MCF 10A (cell line): ENCODE measurements around the gene SKOR1. TPM values are rescaled to one million over a fixed set of nuclear protein-coding genes. Genes with fewer than 3 reads are reported as not detected.

ENCODE experiments used
- BruUV-seq: library from RNA; stranded (reverse); fragments of 400-500 nt; replicated peaks from 2 replicates; lab custom pipeline; 2021; lab: Mats Ljungman, UMichigan
- CTCF ChIA-PET: fragments of 300-600 bp; sonication (Branson Sonifier 250); formaldehyde crosslinking; extraction: SDS; loops from one replicate; lab custom pipeline; 2021; ENCODE audit warnings: antibody characterized with exemption, inconsistent platforms; lab: Yijun Ruan, JAX
- POLR2A ChIA-PET: fragments of 300-600, 350-650 bp; sonication (Branson Sonifier 250); formaldehyde crosslinking; extraction: SDS; loops from one replicate; lab custom pipeline; 2020; ENCODE audit warnings: antibody characterized with exemption, inconsistent platforms; lab: Yijun Ruan, JAX
- DNase-seq: peaks from one replicate; pipeline ENCODE4 v3.0.0-alpha.2; 2018; ENCODE audit not compliant: unreplicated experiment
- H3K27ac Mint-ChIP-seq: one replicate; pipeline ENCODE4 v1.8.0; 2022; ENCODE audit warnings: mild to moderate bottlenecking, low read depth, mixed read lengths; ENCODE audit not compliant: unreplicated experiment
- H3K27me3 Mint-ChIP-seq: one replicate; pipeline ENCODE4 v1.8.0; 2022; ENCODE audit warnings: mixed read lengths; ENCODE audit not compliant: insufficient read depth, unreplicated experiment
- H3K36me3 Mint-ChIP-seq: one replicate; pipeline ENCODE4 v1.8.0; 2022; ENCODE audit warnings: mild to moderate bottlenecking, moderate library complexity, mixed read lengths; ENCODE audit not compliant: insufficient read depth, unreplicated experiment
- H3K4me1 Mint-ChIP-seq: one replicate; pipeline ENCODE4 v1.8.0; 2022; ENCODE audit warnings: mixed read lengths; ENCODE audit not compliant: insufficient read depth, unreplicated experiment
- H3K4me3 Mint-ChIP-seq: one replicate; pipeline ENCODE4 v1.8.0; 2022; ENCODE audit warnings: mild to moderate bottlenecking, moderate library complexity, mixed read lengths; ENCODE audit not compliant: unreplicated experiment
- H3K9me3 Mint-ChIP-seq: one replicate; pipeline ENCODE4 v1.8.0; 2022; ENCODE audit warnings: mixed read lengths; ENCODE audit not compliant: unreplicated experiment
- CTCF ChIP-seq: fragments of 200-600 bp; IDR thresholded peaks from one replicate; pipeline ENCODE4 v1.8.0; 2022; ENCODE audit warnings: antibody characterized with exemption, mild to moderate bottlenecking; ENCODE audit not compliant: unreplicated experiment
- intact Hi-C: fragments of 100-400 bp; cut with micrococcal nuclease; formaldehyde crosslinking; loops from 2 replicates; pipeline ENCODE4 v1.14.1; 2022
- total RNA-seq: library from RNA; stranded (reverse); gene quantifications from 2 replicates; pipeline ENCODE4 v1.2.3, GENCODE V29; 2022

The SKOR1 gene
- total RNA-seq, 1 experiment from 2014 or later, result 0.07 TPM

- no peak for DNase-seq
- BruUV-seq, result no TSS peak
- no peaks in the 10 kb centered on the region for H3K9me3 Mint-ChIP-seq
- ChIA-PET POLR2A (interaction anchor here (0.7 kb wide), 1 partner anchor 272 kb away, joined by 3 read pairs; no protein-coding TSS in a partner anchor), CTCF (no interaction called here)
- no peak overlapping the region for H3K4me3 Mint-ChIP-seq
- H3K4me1 Mint-ChIP-seq, result no peaks in the 10 kb centered on the region
- intact Hi-C loops, result no loop called here
- H3K27me3 Mint-ChIP-seq, result no peaks in the 10 kb centered on the region
- TF ChIP-seq CTCF, result no peak
- H3K36me3 Mint-ChIP-seq, result peaks cover under 1% of the 10 kb centered on the region
- H3K27ac Mint-ChIP-seq, result no peak overlapping the region
Observed at GRCh38 chr15:67777773-67778172, 47.5 kb upstream of the SKOR1 start.

- Mint-ChIP-seq H3K4me3 (no peak overlapping the region), H3K27me3 (no peaks in the 10 kb centered on the region), H3K4me1 (no peaks in the 10 kb centered on the region), H3K9me3 (no peaks in the 10 kb centered on the region), H3K36me3 (peaks cover 11% of the 10 kb centered on the region), H3K27ac (no peak overlapping the region)
- intact Hi-C loops, result no loop called here
- TF ChIP-seq CTCF, result no peak
- BruUV-seq, result no TSS peak
- POLR2A ChIA-PET, result interaction anchor here (1.1 kb wide), 1 partner anchor 8 kb away, joined by 4 read pairs; no protein-coding TSS in a partner anchor
- CTCF ChIA-PET, result interaction anchor here (0.7 kb wide), 1 partner anchor 24 kb away, joined by 3 read pairs; no protein-coding TSS in a partner anchor
- no peak for DNase-seq
Observed at GRCh38 chr15:67778968-67779548, 46.3 kb upstream of the SKOR1 start.

GRCh38 chr15:67779549-67780111 is 45.7 kb upstream of the SKOR1 start:
- ChIA-PET POLR2A (interaction anchor here (0.7 to 1.1 kb wide), 2 partner anchors 9 to 1690 kb away, joined by 4 read pairs; no protein-coding TSS in a partner anchor), CTCF (no interaction called here)
- Mint-ChIP-seq H3K9me3 (no peaks in the 10 kb centered on the region), H3K27me3 (no peaks in the 10 kb centered on the region), H3K4me1 (no peaks in the 10 kb centered on the region), H3K27ac (no peak overlapping the region), H3K36me3 (peaks cover 11% of the 10 kb centered on the region), H3K4me3 (no peak overlapping the region)
- intact Hi-C loops, result no loop called here
- no TSS peak for BruUV-seq
- DNase-seq, result no peak
- no peak for TF ChIP-seq CTCF

GRCh38 chr15:67781061-67781460 is 44.2 kb upstream of the SKOR1 start:
- intact Hi-C loops, result no loop called here
- ChIA-PET POLR2A (interaction anchor here (1.1 kb wide), 1 partner anchor 10 kb away, joined by 3 read pairs; no protein-coding TSS in a partner anchor), CTCF (no interaction called here)
- H3K4me3 Mint-ChIP-seq, result no peak overlapping the region
- H3K36me3 Mint-ChIP-seq, result peaks cover 11% of the 10 kb centered on the region
- H3K9me3 Mint-ChIP-seq, result no peaks in the 10 kb centered on the region
- no peaks in the 10 kb centered on the region for H3K4me1 Mint-ChIP-seq
- TF ChIP-seq CTCF, result no peak
- H3K27me3 Mint-ChIP-seq, result no peaks in the 10 kb centered on the region
- BruUV-seq, result no TSS peak
- no peak for DNase-seq
- H3K27ac Mint-ChIP-seq, result no peak overlapping the region
